Measurements from ENCODE around the gene PIM3. TPM values are rescaled to one million over a fixed set of nuclear protein-coding genes. Genes with fewer than 3 reads are reported as not detected.

PIM3 gene
- total RNA-seq, 2 donors from 2014 or later, result 57.3 to 98.9 TPM

DNA sequence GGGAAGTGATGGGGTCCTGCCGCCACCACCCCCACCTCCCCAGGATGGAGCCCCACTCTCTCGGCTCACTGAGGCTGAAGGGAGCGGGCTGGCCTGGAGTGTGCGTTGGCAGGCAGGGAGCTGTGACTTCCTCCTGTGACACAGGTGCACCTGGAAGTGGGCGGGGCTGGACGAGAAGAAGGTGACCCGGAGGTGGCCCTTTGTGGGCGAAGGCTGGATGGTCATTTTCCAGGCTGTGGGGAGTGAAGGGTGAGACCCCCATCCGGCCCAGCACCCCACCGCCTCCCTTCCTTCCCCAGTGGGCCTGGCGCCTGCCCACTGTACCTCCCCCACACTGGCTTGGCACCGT is 36.7 kb downstream of the PIM3 start:
- DNase-seq (peak in 3 of 4 donors; percentile 46 to 51 (median 47)), ATAC-seq (no peak)
- Histone ChIP-seq H3K36me3 (replicated peaks in 1 of 2; ENCODE audit: insufficient read depth in 1 of 2, low read depth in 2 of 2) (no peaks in the 10 kb centered on the region), H3K9me3 (no peaks in the 10 kb centered on the region), H3K4me1 (peaks cover 12% of the 10 kb centered on the region), H3K27ac (no peak overlapping the region), H3K4me3 (no peak overlapping the region), H3K27me3 (no peaks in the 10 kb centered on the region)
- TF ChIP-seq, protein P1, sequence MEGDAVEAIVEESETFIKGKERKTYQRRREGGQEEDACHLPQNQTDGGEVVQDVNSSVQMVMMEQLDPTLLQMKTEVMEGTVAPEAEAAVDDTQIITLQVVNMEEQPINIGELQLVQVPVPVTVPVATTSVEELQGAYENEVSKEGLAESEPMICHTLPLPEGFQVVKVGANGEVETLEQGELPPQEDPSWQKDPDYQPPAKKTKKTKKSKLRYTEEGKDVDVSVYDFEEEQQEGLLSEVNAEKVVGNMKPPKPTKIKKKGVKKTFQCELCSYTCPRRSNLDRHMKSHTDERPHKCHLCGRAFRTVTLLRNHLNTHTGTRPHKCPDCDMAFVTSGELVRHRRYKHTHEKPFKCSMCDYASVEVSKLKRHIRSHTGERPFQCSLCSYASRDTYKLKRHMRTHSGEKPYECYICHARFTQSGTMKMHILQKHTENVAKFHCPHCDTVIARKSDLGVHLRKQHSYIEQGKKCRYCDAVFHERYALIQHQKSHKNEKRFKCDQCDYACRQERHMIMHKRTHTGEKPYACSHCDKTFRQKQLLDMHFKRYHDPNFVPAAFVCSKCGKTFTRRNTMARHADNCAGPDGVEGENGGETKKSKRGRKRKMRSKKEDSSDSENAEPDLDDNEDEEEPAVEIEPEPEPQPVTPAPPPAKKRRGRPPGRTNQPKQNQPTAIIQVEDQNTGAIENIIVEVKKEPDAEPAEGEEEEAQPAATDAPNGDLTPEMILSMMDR (IDR thresholded peaks at IDR 0.05), result no peak
- no peak for TF ChIP-seq POLR2A (IDR thresholded peaks at IDR 0.05)
- intact Hi-C loops (cut with DNase I), result no loop called here
- 66 to 68% methylated on average over 9 to 12 of the region's 12 CpGs for WGBS, 2 donors

DNA sequence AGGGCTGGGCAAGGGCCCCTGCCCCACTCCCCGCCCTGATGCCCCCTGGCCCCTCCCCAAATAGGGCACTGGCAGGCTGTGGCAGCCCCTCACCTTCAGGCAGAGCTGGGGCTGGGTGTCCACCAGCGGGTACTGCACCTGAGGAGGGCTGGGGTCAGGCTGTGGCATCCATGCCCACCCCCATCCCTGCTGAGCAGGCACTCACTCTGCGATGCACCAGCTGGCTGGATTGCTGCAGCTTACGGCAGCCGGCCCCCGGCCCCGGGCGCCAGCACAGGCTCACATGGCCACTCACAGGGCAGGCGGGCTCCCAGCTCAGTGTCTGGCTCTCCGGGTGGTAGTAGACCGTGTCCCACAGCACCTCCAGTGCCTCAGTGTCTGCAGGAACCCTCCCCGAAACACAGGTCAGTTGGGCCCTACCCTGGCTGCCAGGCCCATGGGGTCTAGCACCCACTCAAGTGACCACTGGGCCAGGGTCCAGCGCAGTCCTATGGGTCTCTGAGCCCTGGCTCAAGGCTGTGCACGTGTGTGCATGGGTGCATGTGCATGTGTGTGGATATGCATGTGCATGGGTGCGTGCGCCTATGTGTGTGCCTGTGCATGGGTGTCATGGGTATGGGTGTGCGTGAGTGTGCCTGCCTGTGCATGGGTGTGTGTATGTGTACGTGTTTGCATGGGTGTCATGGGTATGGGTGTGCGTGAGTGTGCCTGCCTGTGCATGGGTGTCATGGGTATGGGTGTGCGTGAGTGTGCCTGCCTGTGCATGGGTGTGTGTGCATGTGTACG is 37.6 kb downstream of the PIM3 start:
- TF ChIP-seq, protein P1 (IDR thresholded peaks at IDR 0.05), result no peak
- TF ChIP-seq POLR2A (IDR thresholded peaks at IDR 0.05), result no peak
- ATAC-seq (no peak), DNase-seq (no peak)
- Histone ChIP-seq H3K9me3 (no peaks in the 10 kb centered on the region), H3K4me3 (no peak overlapping the region), H3K27me3 (no peaks in the 10 kb centered on the region), H3K4me1 (peaks cover 10% of the 10 kb centered on the region), H3K36me3 (replicated peaks in 1 of 2; ENCODE audit: insufficient read depth in 1 of 2, low read depth in 2 of 2) (no peaks in the 10 kb centered on the region), H3K27ac (no peak overlapping the region)
- WGBS, 2 donors, result 90 to 92% methylated on average over 12 to 19 of the region's 21 CpGs
- intact Hi-C loops (cut with DNase I), result no loop called here

DNA sequence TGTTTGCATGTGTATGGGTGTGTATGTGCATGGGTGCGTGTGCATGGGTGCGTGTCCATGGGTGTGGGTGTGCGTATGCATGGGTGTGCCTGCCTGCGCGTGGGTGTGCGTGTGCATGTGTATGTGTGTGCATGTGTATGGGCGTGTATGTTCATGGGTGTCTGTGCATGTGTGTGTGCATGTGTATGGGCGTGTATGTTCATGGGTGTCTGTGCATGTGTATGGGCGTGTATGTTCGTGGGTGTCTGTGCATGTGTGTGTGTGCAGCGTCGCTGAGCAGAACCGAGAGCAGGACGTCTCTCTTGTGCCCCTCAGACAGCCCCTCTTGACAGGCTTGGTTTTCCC is 38.1 kb downstream of the PIM3 start:
- ATAC-seq, result no peak
- Histone ChIP-seq H3K36me3 (replicated peaks in 1 of 2; ENCODE audit: insufficient read depth in 1 of 2, low read depth in 2 of 2) (no peaks in the 10 kb centered on the region), H3K4me3 (no peak overlapping the region), H3K4me1 (peaks cover 4% of the 10 kb centered on the region), H3K9me3 (no peaks in the 10 kb centered on the region), H3K27me3 (no peaks in the 10 kb centered on the region), H3K27ac (no peak overlapping the region)
- intact Hi-C loops (cut with DNase I), result no loop called here
- no peak for TF ChIP-seq POLR2A (IDR thresholded peaks at IDR 0.05)
- TF ChIP-seq, protein P1 (IDR thresholded peaks at IDR 0.05), result no peak
- WGBS, 2 donors, result 53 to 86% methylated on average over 4 to 14 of the region's 14 CpGs
- no peak for DNase-seq

DNA sequence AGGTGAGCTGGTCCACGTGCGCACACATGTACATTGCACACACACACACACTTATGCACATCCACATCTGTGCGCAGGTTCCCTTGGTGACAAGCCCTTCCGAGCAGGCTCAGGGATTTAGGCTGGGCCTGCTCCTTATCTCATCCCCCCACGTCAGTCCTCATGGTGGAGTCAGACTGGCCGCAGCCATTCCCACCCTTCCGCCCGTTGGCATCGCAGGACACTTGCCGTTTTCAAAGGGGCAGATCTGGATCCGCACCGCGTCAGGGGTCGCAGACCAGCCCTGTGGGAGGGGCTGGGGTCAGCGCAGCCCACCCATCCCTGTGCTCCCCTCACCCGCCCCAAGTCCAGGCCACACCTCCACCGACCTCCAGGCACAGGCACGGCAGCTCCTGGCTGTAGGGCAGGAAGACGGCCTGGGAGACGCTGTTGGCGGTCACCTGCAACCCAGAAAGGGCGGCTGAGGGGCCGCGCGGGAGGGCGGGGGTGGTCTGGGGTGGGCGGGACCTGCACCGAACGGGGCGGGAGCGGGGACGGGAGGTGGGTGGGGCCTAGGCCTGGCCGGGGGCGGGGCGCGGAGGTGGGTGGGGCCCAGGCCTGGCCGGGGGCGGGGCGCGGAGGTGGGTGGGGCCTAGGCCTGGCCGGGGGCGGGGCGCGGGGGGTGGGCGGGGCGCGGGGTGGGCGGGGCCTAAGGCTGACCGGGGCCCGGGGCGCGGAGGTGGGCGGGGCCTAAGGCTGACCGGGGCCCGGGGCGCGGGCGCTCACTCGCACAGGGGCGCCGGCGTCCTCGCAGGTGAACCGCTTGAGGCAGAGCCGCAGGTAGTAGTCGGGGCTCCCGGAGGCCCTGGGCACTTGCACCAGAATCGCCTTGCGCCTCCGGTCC is 38.7 kb downstream of the PIM3 start:
- H3K27ac ChIP-seq, result no peak overlapping the region
- H3K4me3 ChIP-seq, result no peak overlapping the region
- 36 to 71% methylated on average over 5 to 23 of the region's 70 CpGs for WGBS, 2 donors
- no peaks in the 10 kb centered on the region for H3K9me3 ChIP-seq
- TF ChIP-seq POLR2A (IDR thresholded peaks at IDR 0.05), result no peak
- TF ChIP-seq, protein P1 (IDR thresholded peaks at IDR 0.05), result no peak
- ATAC-seq (peak; percentile 24), DNase-seq (peak in 2 of 4 donors; percentile 13 to 26)
- H3K4me1 ChIP-seq, result peaks cover 3% of the 10 kb centered on the region
- no peaks in the 10 kb centered on the region for H3K36me3 ChIP-seq (replicated peaks in 1 of 2; ENCODE audit: insufficient read depth in 1 of 2, low read depth in 2 of 2)
- no peaks in the 10 kb centered on the region for H3K27me3 ChIP-seq
- intact Hi-C loops (cut with DNase I), result no loop called here
